ENCODE measurements around the gene FGF4.

FGF4 gene

DNA sequence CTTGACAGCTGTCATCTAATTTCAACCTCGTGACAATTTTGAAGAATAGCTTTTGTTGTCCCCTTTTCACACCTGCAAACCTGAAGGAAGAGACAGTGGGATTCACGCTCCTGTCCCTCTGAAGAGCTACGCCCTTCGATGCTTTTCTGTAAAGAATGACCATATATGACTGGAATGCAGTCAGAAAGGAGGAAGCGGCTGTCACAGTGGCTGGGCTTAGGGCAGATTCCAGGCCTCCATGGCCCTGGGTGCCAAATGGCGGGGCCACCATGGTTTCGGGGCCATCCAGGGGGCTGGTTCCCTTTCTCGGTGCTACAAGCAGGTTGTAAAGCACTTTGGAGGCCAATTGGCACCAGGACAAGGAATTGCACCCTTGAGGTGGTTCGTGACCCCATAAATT, 49.1 kb downstream of the FGF4 start:
- no peak for DNase-seq (ENCODE audit: low read depth)

GRCh38 chr11:69721745-69722144, 53.4 kb downstream of the FGF4 start:
- DNase-seq (ENCODE audit: low read depth) = no peak

GRCh38 chr11:69721106-69721505, 54.0 kb downstream of the FGF4 start:
- no peak for DNase-seq (ENCODE audit: low read depth)

Measured in GM04504 (cell line).